Measurements from ENCODE around the gene POLR3G. TPM values are rescaled to one million over a fixed set of nuclear protein-coding genes. Genes with fewer than 3 reads are reported as not detected.

POLR3G gene
- total and polyA plus RNA-seq, 12 donors: 0.30 to 2.4 (median 0.93) TPM; not detected in 2

DNA sequence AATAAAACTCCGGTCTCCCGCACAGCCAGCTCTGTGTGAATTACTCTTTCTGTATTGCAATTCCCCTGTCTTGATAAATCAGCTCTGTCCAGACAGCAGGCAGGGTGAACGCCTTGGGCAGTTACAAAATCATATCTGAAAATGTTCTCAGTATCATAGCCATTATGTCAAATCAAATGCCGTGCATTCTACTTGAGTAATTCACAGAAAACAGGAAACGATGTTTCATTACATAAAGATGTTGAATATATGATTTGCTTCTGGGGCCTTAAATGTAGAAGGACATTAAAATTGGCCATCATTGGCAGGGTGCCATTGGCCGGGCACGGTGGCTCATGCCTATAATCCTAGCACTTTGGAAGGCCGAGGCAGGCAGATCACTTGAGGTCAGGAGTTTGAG, 8.5 kb downstream of the POLR3G start:
- H3K4me1 ChIP-seq (replicated peaks in 1 of 2): no peaks in the 10 kb centered on the region
- TF ChIP-seq, protein P1, sequence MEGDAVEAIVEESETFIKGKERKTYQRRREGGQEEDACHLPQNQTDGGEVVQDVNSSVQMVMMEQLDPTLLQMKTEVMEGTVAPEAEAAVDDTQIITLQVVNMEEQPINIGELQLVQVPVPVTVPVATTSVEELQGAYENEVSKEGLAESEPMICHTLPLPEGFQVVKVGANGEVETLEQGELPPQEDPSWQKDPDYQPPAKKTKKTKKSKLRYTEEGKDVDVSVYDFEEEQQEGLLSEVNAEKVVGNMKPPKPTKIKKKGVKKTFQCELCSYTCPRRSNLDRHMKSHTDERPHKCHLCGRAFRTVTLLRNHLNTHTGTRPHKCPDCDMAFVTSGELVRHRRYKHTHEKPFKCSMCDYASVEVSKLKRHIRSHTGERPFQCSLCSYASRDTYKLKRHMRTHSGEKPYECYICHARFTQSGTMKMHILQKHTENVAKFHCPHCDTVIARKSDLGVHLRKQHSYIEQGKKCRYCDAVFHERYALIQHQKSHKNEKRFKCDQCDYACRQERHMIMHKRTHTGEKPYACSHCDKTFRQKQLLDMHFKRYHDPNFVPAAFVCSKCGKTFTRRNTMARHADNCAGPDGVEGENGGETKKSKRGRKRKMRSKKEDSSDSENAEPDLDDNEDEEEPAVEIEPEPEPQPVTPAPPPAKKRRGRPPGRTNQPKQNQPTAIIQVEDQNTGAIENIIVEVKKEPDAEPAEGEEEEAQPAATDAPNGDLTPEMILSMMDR (IDR thresholded peaks at IDR 0.05): no peak
- no peaks in the 10 kb centered on the region for H3K9me3 ChIP-seq (replicated peaks in 1 of 3)
- no peak overlapping the region for H3K27ac ChIP-seq
- no peak overlapping the region for H3K4me3 ChIP-seq
- H3K27me3 ChIP-seq: no peaks in the 10 kb centered on the region
- no peak for DNase-seq
- WGBS, 4 donors: 85 to 89% (median 87%) methylated on average over 8 of the region's 8 CpGs
- no peaks in the 10 kb centered on the region for H3K36me3 ChIP-seq (replicated peaks in 1 of 2)
- intact Hi-C loops (cut with DNase I): no loop called here

DNA sequence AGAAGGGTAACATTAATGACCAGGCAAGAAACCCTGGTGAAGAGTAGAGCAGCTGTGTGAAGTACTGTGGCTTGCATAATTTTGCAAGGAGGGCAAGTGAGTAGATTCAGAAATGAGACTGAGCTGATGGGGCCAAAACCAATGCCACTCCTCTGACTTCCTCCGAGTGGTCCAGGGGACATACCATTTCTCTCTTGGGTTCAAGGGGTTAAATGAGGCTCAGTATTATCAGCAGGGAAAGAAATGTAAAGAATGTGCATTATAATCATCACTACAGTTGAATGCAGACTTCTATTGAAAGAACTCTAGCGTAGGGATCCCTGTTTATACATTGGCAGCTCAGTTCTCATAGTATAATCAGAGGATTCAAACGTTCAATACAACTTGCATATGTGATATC, 9.9 kb downstream of the POLR3G start:
- WGBS, 4 donors: 63 to 76% (median 66%) methylated on average over 3 of the region's 3 CpGs

DNA sequence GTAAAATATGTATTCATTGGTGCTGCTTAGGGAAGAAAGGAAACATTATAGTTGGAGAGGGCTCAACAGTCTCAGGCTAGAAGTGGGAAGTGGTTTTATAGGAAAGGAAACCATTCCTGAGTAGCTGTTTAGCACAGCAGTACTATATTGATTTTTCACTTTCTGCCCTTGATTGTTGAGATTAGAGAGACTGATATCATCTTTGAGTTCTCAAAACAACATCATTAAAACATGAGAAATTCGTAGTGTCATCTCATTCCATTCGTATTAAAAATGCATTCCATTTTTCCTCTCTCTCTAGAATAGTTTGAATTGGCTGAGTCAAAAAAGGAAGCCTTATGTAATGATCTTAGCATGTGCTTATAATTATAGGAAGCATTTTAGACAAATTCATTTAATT, 14.1 kb downstream of the POLR3G start:
- no peak for DNase-seq
- Histone ChIP-seq H3K9me3 (replicated peaks in 1 of 3) (peaks cover 0 to 5% (median 0%) of the 10 kb centered on the region in 3 donors), H3K4me3 (no peak overlapping the region), H3K27me3 (no peaks in the 10 kb centered on the region), H3K27ac (no peak overlapping the region), H3K4me1 (replicated peaks in 1 of 2) (no peaks in the 10 kb centered on the region), H3K36me3 (replicated peaks in 1 of 2) (no peaks in the 10 kb centered on the region)
- intact Hi-C loops (cut with DNase I): no loop called here
- 26 to 33% (median 30%) methylated on average over 2 of the region's 2 CpGs for WGBS, 4 donors
- TF ChIP-seq, protein P1 (IDR thresholded peaks at IDR 0.05): no peak
- no peak for TF ChIP-seq POLR2A (IDR thresholded peaks at IDR 0.05)

More for the DNA sequence above, 9.9 kb downstream of the POLR3G start:
- intact Hi-C loops (cut with DNase I): no loop called here
- H3K9me3 ChIP-seq (replicated peaks in 1 of 3): no peaks in the 10 kb centered on the region
- no peak overlapping the region for H3K4me3 ChIP-seq
- no peaks in the 10 kb centered on the region for H3K36me3 ChIP-seq (replicated peaks in 1 of 2)
- no peak for TF ChIP-seq POLR2A (IDR thresholded peaks at IDR 0.05)
- TF ChIP-seq, protein P1 (IDR thresholded peaks at IDR 0.05): no peak
- no peaks in the 10 kb centered on the region for H3K4me1 ChIP-seq (replicated peaks in 1 of 2)
- DNase-seq: no peak
- no peaks in the 10 kb centered on the region for H3K27me3 ChIP-seq
- H3K27ac ChIP-seq: no peak overlapping the region

- no peak for TF ChIP-seq POLR2A (IDR thresholded peaks at IDR 0.05)
- TF ChIP-seq, protein P1 (IDR thresholded peaks at IDR 0.05): no peak
Measured at GRCh38 chr5:90494043-90494442, 19.4 kb downstream of the POLR3G start.

More at GRCh38 chr5:90494043-90494442, 19.4 kb downstream of the POLR3G start:
- Histone ChIP-seq H3K36me3 (replicated peaks in 1 of 2) (no peaks in the 10 kb centered on the region), H3K4me3 (no peak overlapping the region), H3K27ac (no peak overlapping the region), H3K4me1 (replicated peaks in 1 of 2) (no peaks in the 10 kb centered on the region), H3K9me3 (replicated peaks in 1 of 3) (peaks cover 0 to 5% (median 0%) of the 10 kb centered on the region in 3 donors), H3K27me3 (no peaks in the 10 kb centered on the region)
- intact Hi-C loops (cut with DNase I): no loop called here
- DNase-seq: no peak
